ENCODE results near the gene WDR70.

Gene WDR70

GRCh38 chr5:37694867-37695266 is 315.7 kb downstream of the WDR70 start:
- DNase-seq = no peak

- no peak for DNase-seq
These were observed 316.5 kb downstream of the WDR70 start for GRCh38 chr5:37695647-37696046.

GRCh38 chr5:37696190-37697021 is 317.3 kb downstream of the WDR70 start:
- no peak for DNase-seq

GRCh38 chr5:37701868-37702267 is 322.8 kb downstream of the WDR70 start:
- DNase-seq = no peak

GRCh38 chr5:37703841-37704241 is 324.7 kb downstream of the WDR70 start:
- no peak for DNase-seq

- no peak for DNase-seq
These were observed 325.3 kb downstream of the WDR70 start for GRCh38 chr5:37704406-37704805.

GRCh38 chr5:37709020-37709419 is 329.9 kb downstream of the WDR70 start:
- no peak for DNase-seq

- DNase-seq = no peak
These were observed 331.8 kb downstream of the WDR70 start for GRCh38 chr5:37710965-37711364.

- DNase-seq = no peak
These were observed 333.6 kb downstream of the WDR70 start for GRCh38 chr5:37712750-37713149.

GRCh38 chr5:37714756-37715155 is 335.6 kb downstream of the WDR70 start:
- no peak for DNase-seq

- no peak for DNase-seq
These were observed 336.2 kb downstream of the WDR70 start for GRCh38 chr5:37715361-37715760.

- DNase-seq = no peak
These were observed 336.9 kb downstream of the WDR70 start for GRCh38 chr5:37715992-37716391.

- DNase-seq = no peak
These were observed 337.3 kb downstream of the WDR70 start for GRCh38 chr5:37716405-37716804.

- DNase-seq = no peak
These were observed 338.1 kb downstream of the WDR70 start for GRCh38 chr5:37717276-37717612.

- DNase-seq = peak; percentile 85
These were observed 338.7 kb downstream of the WDR70 start for GRCh38 chr5:37717613-37718431.

- DNase-seq = no peak
These were observed 341.4 kb downstream of the WDR70 start for GRCh38 chr5:37720550-37720952.

- DNase-seq = no peak
These were observed 342.3 kb downstream of the WDR70 start for GRCh38 chr5:37721447-37721871.

- no peak for DNase-seq
These were observed 343.4 kb downstream of the WDR70 start for GRCh38 chr5:37722236-37723161.

GRCh38 chr5:37723162-37723961 is 344.2 kb downstream of the WDR70 start:
- DNase-seq = no peak

- DNase-seq = no peak
These were observed 345.4 kb downstream of the WDR70 start for GRCh38 chr5:37724395-37725125.

GRCh38 chr5:37725185-37725584 is 346.1 kb downstream of the WDR70 start:
- no peak for DNase-seq

Data from COR-L47 (cell line).